Fibroblast of gingiva (primary cell): ENCODE results near the gene HAVCR2.
"Not testable (repeated sequence)": the region's sequence is repeated elsewhere in the genome, so short reads cannot be mapped to it uniquely, and the experiment has no call there.

Experiments
- DNase-seq: peaks from one replicate; pipeline ENCODE4 v3.0.0-alpha.2; 2011; ENCODE audit warnings: low read depth

The HAVCR2 gene

DNA sequence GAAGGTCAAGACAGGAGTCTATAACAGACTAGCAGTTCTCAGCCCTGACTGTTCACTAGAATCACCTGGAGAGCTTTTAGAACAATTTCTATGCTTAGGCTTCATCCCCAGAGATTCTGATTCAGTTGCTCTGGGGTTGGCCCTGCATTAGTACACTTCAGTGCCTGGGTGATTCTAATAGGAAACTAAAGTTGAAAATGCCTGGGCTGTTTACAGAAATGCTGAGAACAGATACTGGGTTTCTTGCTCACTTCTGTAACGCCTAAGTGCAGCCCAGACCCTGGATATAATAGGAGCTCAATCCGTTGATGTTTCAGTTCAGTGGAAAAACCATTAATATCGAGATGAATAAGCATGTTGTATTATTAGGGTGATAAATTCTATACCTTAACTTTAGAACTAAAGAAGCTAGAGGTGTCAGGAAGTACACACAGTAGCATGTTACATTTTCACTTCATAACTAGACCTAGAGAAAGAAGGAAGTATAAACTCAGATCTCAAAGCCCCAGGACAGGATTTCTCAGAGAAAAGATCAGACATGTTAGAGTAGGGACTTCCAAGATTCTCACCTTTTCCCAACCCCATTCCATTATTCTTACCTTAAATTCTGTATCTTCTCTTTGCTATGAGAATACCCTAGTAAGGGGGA, 20.4 kb downstream of the HAVCR2 start:
- no peak for DNase-seq

DNA sequence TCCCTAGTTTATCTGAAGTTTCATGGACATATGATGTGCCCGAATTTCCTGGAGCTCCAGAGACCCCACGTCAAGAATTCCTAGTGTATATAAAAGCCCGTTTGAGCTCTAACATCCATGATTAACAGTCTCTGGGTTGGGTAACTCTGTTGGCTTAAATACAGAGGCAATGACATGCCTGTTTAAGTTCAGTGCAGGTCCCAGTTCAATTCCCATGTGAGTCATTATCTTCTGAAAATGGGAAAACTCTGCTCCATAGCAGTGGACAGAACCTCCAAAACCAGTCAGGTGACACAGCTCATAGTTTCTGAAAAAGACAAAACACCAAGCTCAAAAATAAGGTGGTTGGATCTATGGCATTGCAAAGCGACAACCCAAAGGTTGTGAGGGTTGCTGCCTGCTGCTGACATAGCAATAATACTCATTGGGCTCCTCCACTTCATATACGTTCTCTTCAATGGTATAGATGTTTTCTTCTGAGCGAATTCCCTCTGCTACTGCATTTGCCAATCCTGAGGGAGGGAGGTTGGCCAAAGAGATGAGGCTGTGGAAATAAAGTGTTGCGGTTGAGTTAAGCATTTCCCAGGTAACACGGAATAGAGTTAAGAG, 22.0 kb downstream of the HAVCR2 start:
- DNase-seq = no peak

DNA sequence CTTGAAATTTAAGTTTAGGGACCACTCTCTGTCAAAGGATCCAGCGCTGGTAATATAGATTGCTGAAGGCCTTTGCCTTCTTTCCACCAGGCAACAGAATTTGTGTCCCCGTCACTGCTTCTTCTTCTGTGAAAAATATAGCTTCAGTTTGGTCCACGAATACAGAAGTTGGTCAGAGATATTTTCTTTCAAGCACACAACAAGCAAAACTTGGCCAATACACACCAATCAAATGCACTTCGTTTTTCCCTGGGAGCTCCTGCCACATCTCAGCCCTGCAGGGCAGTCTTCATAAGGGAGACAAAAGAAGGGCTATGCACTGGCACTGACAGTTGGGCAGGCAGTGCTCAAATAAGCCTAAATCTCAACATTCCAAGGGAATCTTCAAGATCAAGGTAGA, 22.9 kb downstream of the HAVCR2 start:
- no peak for DNase-seq

- no peak for DNase-seq
These were observed 28.6 kb downstream of the HAVCR2 start for GRCh38 chr5:157080286-157080685.

- peak; percentile 73 for DNase-seq
These were observed 32.3 kb downstream of the HAVCR2 start for GRCh38 chr5:157076558-157076957.

DNA sequence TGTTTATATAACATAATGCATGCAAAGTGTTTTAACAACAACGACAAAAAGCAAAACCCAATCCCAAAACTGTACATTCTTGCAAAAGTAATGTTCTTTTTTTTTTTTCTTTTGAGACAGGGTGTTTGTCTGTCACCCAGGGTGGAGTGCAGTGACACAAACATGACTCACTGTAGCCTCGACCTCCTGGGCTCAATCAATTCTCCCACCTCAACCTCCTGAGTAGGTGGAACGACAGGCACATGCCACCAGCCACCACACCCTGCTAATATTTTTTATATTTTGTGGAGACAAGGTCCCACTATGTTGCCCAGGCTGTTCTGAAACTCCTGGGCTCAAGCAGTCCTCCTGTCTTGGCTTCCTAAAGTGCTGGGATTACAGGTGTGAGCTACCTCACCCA, 36.3 kb downstream of the HAVCR2 start:
- DNase-seq = no peak

- no peak for DNase-seq
These were observed 38.9 kb downstream of the HAVCR2 start for GRCh38 chr5:157069949-157070348.

DNA sequence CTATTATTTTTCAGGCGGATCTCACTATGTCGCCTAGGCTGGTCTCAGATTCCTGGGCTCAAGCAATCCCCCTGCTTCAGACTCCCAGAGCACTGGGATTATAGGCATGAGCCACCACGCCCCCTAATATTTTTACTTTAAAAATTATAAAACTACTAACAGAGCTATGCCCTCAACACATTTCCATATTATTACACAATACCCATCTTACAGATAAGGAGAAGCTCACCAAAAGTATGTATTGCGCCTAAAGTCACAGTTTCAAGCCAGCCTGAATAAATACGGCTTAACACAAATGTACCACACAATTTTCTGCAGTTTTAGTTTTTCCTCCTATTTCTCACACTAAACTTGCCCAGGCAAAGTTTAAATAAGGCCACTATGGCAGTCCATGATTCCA, 40.1 kb downstream of the HAVCR2 start:
- no peak for DNase-seq

GRCh38 chr5:157068339-157068738, 40.5 kb downstream of the HAVCR2 start:
- DNase-seq = no peak

GRCh38 chr5:157067005-157067404, 41.8 kb downstream of the HAVCR2 start:
- DNase-seq = no peak

- no peak for DNase-seq
These were observed 42.8 kb downstream of the HAVCR2 start for GRCh38 chr5:157066080-157066479.

- no peak for DNase-seq
These were observed 44.9 kb downstream of the HAVCR2 start for GRCh38 chr5:157063776-157064430.

GRCh38 chr5:157059891-157060290, 49.0 kb downstream of the HAVCR2 start:
- DNase-seq = peak; percentile 79

DNA sequence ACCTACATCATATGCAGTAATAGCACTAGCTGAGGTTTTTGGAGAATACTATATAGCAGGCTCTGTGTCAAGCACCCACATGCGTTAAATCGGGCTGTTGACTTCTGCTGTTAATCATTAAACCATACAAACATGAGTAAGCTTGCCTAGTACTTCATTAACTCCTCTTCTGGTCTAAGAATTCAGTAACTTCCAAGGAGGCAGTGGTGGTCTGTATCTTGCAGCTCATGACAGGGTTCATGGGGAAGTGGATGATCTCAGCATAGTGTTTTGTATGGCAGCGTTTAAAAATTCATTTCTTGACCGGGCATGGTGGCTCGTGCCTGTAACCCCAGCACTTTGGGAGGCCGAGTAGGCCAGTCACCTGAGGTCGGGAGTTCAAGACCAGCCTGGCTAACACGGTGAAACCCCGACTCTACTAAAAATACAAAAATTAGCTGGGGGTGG, 49.7 kb downstream of the HAVCR2 start, which contains the start of gene HAVCR1:
Gene HAVCR1 (minus strand): TSS at position 24 of the 447 bp plus-strand sequence. CDS start 1,173 bp downstream, outside the sequence.
- no peak for DNase-seq

GRCh38 chr5:157057459-157058370, 51.1 kb downstream of the HAVCR2 start:
- peak; percentile 26 for DNase-seq

- not testable (repeated sequence) for DNase-seq
These were observed 52.0 kb downstream of the HAVCR2 start for GRCh38 chr5:157056848-157057247.

DNA sequence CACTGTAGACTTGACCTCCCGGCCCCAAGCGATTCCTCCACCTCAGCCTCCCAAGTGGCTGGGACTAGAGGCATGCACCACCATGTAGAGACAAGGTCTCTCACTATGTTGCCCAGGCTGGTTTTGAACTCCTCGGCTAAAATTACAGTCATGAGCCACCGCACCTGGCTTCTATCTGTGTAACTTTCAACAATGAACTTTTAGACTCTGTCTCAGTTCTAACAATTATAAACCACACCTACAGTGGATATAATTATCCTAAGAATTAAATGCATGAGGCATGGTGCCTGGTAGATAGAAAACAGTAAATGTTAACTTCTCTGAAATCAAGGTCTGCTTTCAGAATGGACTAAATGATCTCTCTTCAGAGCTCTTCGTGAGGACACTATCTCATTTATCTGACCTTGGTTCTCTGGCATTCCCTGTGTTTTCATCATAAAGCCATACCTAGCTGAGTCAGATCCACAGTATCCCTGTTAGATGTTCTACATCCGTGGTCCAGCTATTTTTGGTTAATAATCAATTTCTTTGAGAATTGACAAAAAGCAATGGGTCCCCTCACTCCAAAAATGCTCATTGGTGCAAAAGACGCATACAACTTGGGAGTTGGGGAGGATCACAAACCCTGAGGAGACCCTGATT, 57.1 kb downstream of the HAVCR2 start:
- DNase-seq = no peak

DNA sequence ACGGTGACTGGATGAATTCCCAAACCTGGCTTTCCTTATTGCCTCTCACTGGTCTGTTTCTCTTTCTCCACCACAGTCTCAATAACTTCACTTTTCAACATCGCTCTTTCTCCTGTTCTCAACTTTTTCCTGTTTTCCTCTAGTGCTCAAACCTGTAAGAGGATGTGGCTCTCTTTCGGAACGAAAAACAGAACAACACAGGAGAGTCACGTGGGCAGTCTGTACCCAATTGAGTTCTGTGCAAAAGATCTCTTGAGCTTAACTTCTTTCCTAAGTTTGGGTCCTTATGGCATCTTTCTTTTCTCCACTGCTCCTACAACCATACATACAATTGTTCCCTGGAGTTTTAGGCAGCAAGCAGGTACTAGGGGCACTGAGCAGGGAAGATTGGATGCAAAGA, 58.8 kb downstream of the HAVCR2 start:
- DNase-seq = no peak

DNA sequence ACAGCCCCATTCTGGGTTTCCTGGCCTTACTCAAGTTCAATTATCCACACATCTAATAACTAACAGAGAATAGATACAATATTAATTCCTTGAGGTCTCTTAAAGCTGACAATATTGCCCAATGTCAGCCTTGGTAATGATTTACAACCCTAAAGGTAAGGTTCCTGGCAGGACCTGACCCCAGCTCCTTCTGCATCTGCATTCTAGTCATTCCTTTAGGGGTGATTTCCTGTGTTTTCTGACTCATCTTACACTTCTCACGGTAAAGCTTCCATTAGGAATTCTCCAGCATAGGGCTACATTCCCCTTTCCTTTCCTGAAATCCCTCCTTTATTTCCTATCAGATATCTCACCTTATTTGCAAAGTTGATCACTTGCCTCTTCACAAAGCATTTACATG, 59.2 kb downstream of the HAVCR2 start:
- DNase-seq = no peak

- DNase-seq = no peak
These were observed 60.9 kb downstream of the HAVCR2 start for GRCh38 chr5:157047898-157048297.

DNA sequence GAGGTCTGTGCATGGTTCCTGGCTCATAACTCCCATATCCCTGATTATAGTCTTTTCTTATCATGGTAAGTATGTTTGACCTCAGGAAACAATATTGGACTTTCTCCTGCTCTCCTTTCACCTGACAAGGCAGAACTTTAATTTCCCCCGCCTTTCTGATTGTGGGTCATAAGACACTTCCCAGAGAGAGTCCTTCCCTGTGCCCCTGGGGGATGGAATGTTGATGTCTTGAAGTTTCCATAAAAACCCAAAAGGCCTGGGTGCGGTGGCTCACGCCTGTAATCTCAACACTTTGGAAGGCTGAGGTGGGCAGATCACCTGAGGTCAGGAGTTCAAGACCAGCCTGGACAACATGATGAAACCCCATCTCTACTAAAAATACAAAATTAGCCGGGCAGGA, 61.8 kb downstream of the HAVCR2 start:
- not testable (repeated sequence) for DNase-seq

DNA sequence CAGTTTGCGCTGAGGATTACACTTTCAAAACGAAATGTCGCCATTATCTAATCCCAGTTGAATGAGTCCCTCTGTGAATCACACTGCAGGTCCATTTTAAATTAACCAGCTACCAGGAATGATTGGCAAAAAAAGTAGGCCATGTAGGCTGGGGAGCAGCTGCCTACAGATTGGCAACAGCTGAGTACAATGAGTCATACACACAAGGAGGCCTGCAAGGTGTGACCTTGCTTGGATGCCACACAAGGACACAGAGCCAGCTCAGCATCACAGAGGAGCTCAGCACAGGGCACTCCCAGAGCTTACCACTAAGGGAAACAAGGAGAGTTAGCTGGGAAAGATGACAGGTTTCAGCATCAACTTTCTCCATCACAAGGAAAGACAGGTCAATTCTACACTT, 62.8 kb downstream of the HAVCR2 start:
- DNase-seq = no peak
